HG02973 (cell line): ENCODE results near the gene ARFGEF2.
"Not testable (repeated sequence)": the region's sequence is repeated elsewhere in the genome, so short reads cannot be mapped to it uniquely, and the experiment has no call there.

ENCODE experiments used
- ATAC-seq: cut with Tn5 transposase; IDR thresholded peaks from one replicate; pipeline ENCODE4 v1.9.1; 2021; ENCODE audit warnings: moderate library complexity; ENCODE audit not compliant: unreplicated experiment

The ARFGEF2 gene

DNA sequence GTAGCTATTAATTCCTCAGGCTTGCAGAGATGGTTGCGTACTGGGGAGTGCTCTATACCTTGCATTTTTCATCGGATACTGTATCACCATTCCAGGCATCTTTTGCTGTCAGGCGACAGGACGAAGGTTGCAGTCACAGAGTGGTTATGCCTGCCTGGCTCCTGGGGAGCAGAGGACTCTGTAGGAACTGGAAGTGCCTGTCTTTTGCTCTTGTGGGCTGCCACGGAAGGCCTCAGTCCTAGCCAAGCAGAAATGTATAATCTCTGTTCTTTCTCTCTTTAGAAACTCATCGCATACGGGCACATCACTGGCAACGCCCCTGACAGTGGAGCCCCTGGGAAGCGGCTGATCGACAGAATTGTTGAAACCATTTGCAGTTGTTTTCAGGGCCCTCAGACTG is 29.5 kb downstream of the ARFGEF2 start:
- no peak for ATAC-seq

DNA sequence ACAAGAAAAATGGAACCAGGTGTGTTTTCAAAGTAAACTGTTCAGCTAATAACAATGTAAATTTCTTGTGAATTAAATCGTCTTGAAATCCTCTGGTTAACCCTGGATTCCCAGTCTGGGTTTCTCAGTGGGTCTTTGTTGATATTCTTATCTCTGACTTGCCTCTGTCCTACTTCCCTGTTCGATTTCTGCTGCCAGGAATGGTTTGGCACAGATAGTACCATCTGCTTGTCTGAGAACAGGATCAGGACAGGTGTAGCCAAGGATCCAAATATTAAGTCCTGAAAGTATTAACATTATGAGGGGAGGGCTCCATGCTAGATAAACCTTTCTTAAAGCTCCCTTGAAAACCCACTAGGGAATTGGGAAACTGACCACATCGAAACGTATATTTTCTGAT is 30.1 kb downstream of the ARFGEF2 start:
- ATAC-seq, result no peak

DNA sequence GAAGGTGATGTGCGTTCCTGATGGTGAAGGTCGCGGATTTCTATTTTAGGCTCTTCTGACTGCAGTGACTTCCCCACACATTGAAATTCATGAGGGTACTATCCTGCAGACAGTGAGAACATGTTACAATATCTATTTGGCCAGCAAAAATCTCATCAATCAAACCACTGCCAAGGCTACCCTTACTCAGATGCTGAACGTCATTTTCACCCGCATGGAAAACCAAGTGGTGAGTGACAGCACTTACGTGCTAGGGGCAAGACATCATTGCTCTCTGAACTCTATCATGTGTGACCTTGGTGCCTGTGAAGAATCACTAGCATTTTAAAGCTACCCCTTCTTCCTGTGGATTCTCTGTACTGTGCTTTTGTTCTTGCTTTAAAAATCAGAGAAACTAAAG is 31.1 kb downstream of the ARFGEF2 start:
- no peak for ATAC-seq

DNA sequence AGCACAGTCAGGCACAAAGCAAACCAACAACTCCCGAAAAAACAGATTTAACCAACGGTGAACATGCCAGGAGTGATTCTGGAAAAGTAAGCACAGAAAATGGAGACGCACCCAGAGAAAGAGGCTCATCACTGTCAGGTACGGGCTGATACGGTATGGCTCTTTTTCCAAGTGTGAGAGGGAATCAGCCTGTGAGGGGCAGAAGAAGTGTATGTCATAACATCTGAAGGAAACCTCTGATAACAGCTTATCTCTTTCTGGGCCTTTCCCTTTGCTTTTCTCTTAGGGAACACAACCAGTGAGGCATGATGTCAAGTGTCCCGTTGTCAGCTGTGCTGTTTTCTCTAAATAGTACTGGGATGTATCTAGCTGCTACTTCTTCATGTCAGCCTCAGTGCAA is 32.1 kb downstream of the ARFGEF2 start:
- ATAC-seq, result no peak

DNA sequence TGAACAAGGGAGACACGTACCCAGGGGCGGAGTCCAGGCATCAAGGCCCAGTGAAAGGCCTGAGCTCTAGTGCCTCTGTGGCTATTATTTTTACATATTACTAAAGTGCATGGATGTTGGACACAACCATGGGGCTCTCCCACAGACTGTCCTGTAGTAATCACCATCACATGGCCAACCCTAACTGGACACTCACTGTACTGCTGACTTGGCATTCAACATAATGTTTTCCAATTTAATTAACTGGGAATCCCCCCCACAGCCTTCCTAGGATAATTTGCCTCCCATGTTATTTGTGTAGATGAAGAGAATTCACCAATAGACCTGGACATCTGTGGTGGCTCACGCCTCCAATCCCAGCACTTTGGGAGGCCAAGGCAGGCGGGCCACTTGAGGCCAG is 34.5 kb downstream of the ARFGEF2 start:
- ATAC-seq, result no peak

DNA sequence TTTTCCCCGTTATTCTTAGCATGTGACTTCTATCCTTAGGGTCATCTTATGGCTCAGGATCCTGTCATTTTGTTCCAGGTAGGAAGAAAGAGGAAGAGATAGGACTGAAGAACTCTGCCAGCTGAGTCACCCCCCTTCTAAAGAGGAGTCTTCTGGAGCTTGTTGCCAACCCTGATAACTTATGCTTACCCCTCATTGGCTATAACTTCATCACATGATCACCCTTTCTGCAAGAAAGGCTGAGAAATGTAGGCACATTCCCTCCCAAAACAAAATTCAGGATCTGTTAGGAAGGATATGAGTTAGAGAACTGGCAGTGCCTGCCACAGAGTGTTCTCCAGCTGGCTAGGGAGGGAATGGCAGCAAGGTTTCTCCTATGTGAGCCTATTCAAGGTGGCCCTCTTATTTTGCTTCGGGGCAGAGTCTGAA is 35.6 kb downstream of the ARFGEF2 start:
- no peak for ATAC-seq

DNA sequence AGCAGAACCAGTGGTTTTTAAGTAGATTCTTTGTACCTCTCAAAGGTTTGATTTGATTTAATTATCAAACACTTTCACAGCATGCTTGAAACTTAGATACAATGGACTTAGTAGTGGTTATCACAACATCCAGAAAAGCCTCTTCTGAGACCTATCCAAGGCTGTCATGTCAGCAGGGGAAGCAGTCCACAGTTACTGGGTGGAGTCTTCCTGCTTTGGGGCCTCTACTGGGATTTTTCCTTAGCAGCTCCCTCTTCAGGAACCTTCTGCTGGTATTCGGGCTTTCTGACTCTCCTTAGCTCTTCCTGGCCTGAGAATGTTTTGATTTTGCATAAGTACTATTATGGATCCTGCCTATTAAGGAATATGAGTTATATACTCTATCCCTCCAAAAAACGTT is 36.0 kb downstream of the ARFGEF2 start:
- ATAC-seq, result no peak

DNA sequence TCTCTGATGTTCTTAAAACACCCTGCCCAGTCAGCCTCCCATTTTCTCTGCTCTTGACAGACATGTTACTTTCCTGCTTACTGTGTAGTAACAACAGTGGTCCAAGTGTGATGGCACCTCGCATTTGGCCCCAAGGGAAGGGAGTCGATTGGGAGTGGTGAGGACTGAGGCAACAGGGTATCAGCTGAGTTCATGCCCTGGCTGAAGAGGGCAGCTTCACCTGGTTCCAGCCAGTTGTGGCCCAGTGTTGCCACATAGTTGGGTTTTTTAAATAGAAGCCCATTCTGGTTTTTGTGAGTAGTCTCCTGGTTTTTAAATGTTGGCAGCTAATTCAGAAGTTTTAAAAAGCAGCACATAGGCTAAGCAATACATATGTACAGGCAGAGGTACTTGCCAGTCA is 37.2 kb downstream of the ARFGEF2 start:
- ATAC-seq, result no peak

DNA sequence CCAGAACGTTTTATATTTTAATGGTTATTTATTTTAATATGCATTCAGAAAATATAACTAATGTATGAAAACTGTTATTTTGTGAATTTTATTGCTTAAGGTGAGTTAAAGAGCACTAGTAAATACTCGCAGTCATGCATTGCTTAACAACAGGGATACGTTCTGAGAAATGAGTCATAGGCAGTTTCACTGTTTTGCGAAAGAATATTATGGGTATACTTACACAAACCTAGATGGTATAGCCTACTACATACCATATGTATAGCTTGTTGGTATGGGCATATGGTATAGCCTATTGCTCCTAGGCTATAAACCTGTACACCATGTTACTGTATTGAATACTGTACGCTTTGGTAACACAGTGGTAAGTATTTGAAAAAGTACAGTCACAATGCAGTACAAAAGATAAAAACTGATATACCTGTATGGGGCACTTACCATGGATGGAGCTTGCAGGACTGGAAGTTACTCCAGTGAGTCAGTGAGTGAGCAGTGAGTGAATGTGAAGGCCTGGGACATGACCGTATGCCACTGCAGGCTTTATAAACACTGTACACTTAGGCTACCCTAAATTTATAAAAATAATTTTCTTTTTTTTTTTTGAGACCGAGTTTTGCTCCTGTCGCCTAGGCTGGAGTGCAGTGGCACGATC is 38.5 kb downstream of the ARFGEF2 start:
- no peak for ATAC-seq

DNA sequence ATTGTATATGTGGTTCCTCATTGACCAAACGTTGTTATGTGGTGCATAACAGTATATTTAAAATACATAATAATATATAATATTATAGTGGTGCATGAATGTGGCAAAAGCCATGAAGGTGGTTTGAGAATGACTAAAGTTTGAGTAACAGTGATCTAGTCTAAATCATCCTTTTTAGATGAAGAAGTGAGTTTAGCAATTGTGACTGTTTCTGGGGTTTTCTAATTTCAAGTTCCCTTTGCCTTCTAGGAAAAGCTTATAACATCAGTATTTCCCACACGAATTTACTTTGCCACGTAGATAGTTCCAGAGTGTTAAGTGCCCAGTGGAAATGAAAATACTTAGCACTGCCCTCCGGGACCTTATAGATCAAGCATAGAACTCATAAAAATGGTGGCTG is 40.9 kb downstream of the ARFGEF2 start:
- ATAC-seq, result no peak

DNA sequence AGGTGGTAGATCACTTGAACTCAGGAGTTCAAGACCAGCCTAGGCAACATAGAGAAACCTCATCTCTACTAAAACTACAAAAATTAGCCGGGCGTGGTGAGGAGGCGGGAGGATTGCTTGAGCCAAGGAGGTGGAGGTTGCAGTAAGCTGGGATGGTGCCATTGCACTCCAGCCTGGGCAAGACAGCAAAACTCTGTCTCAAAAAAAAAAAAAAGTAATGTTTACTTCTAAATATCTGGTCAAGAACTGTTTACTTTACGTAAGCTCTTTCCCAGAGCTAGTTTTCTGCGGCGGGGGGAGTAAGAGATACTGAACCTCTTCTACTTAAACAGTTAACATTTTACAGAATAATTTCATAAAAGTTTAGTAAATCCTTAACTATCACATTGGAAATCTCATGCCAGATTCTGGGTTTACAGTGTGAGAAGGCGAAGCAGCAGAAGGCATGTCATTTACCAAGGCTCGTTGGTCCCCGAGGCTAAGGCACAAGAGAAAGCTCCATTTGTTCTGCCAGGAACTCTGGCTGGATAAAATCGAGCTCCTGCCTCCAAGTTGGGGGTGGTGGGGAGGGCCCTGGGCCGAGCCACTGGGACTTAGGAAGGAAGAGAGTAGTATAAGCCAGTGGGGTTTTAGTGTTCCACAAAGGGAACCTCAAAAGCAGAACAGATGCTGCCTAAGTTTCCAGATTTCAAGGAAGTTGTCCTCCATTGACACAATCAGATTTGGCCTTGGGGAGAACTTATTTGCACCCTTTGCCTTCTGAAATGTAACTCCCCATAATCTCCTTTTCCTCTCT is 41.7 kb downstream of the ARFGEF2 start:
- no peak for ATAC-seq

DNA sequence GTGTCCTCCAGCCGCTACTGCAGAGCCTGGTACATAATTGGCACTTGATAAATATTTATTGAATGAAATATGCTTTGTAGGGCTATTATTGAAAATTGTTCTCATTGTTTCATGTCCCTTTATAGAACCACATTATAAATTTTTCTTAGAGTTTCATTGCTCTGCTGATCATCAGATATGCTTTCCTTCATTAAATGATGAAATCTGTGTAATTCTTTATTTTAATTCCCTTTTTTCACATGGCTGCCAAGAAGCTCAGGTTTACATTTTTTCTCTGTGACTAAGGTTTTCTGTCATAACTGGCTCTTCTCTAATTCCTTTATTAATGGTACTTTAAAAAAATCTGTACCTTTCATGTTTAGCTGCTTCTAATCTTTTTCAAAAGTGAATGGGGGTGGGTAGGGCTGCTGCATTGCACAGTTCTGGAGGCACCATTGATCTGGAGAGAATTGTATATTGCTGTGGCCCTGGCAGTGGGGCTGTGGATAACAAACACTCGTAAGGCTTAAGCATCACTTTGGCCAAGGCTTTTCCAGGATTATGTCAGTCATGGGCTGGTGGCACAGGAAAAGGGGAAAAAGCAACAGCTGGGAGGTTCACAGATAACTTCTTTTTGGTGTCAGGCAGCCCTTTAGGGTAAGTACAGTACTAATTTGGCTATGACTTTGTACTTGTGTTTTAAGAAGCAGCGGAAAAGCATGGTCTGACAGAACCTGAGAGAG is 43.8 kb downstream of the ARFGEF2 start:
- ATAC-seq, result no peak

DNA sequence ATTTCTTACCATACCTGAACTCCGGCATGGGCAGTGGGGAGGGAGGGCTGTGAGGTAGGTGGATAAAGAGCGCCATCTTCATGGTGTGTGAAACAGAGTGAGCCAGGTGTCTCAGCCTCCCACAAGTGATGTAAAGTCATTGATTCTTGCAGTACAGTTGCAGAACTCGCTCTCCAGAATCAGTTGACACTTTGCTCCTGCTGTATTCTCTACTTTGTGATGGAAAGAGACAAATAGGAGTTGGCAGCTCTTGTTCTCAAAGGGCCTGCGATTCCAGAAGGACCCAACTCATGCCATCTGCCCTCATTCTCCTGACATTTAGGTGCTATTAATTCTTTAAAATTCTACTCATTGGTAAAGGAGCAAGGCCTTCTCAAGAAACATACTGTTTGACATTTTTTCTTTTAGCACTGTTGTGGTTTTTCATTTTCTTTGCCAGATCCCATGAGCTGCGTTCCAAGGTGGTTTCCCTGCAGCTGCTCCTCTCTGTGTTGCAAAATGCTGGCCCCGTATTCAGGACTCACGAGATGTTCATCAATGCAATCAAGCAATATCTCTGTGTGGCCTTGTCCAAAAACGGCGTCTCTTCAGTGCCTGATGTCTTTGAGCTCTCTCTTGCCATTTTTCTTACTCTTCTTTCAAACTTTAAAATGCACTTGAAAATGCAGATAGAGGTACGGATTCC is 49.3 kb downstream of the ARFGEF2 start:
- no peak for ATAC-seq

DNA sequence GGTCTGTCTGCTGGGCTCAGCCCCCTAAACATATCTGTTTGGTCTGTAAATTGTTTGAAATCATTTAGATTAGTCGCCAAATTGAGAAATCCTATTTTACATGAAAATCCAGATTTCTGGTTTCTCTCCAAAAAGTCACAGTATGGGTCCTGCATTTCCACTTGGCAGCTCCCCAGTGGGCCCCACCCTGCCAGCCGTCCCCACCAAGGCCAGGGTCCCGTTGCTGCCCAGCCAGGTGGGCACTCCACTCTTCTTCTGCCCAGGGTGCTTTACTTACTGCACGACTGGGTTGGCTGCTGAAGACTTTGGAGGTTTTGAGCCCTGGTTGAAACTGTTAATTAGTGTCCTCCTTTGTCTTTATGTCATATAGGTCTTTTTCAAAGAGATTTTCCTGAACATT is 50.4 kb downstream of the ARFGEF2 start:
- no peak for ATAC-seq

DNA sequence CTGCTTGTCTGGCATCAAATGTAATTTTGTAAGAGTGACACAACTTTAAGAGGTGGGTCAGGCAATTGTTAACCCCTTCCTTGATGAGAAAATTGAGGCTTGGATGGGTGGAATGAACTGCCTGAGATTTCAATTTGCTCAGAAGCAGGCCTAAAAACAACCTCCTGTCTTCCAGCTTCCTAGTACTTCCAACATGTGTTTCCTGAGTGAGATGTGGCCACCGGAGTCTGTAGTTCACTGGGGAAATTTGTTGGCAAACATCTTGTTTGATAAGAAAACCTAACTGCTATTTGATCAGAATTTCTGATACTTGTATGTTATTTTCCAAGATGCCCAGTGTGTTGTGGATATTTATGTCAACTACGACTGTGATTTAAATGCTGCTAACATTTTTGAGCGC is 51.3 kb downstream of the ARFGEF2 start:
- ATAC-seq, result no peak

DNA sequence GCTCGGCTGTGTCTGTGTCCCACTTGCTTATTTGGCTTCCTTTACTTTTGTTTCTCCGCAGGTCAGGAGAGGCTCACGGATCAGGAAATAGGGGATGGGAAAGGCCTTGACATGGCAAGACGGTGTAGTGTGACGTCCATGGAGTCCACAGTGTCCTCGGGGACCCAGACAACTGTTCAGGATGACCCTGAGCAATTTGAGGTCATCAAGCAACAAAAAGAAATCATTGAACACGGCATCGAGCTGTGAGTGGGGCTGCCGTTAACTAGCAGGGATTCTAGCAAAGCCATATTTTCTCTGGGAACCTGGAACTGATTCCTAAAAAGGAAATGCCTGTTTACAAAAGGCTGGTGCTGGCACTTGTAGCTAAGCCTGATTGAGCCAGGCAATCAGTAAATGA is 54.4 kb downstream of the ARFGEF2 start:
- no peak for ATAC-seq

DNA sequence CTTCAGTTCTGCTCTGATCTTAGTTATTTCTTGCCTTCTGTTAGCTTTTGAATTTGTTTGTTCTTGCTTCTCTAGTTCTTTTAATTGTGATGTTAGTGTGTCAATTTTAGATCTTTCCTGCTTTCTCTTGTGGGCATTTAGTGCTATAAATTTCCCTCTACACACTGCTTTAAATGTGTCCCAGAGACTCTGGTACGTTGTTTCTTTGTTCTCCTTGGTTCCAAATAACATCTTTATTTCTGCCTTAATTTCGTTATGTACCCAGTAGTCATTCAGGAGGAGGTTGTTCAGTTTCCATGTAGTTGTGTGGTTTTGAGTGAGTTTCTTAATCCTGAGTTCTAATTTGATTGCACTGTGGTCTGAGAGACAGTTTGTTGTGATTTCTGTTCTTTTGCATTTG is 58.5 kb downstream of the ARFGEF2 start:
- not testable (repeated sequence) for ATAC-seq

DNA sequence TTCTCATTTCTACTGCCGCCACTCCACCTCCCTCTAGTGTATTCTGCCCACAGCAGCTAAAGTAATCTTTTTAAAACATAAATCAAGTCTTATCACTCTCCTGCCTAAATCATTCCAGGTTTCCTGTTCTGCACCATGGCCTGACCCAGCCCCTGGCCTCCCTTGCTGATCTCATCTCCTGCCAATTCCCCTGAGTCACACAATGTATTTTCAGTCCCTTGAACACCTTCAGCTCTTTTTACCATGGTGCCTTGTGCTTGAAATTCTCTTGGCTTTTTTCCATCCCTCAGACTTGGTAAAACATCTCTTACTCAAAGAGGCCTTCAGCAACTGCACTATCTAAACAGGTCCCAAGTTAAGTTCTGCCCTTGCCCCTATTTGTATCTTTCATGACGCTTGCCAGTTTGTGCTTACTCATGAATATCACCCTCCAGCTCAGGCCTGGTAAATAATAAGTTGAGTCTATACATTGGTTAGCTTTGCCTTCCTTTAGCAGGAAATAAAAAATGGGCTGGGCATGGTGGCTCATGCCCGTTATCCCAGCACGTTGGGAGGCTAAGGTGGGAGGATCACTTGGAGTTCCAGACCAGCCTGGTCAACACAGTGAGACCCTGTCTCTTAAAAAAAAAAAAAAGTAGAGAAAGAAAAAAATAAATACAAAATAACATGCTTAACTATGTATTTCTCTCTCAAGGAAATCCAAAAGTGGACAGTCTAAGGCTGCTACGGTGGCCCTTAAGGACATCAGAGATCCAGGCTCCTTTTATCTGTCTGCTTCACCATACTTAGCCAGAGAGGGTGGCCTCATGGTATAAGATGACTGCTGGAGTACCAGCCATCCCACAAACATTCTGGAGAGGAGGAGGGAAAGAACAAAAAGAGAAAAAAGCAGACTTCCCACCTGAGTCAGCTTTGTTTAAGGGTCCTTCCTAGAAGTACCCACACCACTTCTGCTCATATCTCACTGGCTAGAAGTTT is 62.2 kb downstream of the ARFGEF2 start:
- no peak for ATAC-seq

DNA sequence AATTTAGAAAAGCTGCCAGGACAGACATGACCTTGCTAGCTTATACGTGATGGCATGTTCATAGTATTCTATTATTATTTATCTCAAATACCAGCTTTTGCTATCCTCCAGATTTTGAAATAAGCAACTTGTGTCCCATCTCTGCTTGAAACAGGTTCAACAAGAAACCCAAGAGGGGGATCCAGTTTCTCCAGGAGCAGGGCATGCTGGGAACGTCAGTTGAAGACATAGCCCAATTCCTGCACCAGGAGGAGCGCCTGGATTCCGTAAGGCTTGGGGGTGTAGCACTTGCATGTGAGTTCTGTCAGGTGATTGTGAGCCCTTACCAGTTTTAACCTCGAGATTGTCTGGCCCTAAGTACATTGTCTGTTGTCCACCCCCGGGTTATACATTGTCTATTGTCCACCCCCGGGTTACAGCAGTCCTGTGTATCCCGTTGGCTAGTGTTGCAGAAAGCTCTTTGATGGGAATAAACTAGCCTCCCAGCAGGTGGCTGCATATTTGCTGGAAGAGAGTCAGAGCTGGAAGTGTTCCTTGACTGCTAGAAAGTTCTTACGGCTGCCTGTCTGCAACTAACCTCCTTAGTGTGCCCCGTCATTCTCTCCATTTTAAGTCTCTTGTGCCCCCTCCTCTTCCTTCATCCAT is 63.2 kb downstream of the ARFGEF2 start:
- no peak for ATAC-seq

DNA sequence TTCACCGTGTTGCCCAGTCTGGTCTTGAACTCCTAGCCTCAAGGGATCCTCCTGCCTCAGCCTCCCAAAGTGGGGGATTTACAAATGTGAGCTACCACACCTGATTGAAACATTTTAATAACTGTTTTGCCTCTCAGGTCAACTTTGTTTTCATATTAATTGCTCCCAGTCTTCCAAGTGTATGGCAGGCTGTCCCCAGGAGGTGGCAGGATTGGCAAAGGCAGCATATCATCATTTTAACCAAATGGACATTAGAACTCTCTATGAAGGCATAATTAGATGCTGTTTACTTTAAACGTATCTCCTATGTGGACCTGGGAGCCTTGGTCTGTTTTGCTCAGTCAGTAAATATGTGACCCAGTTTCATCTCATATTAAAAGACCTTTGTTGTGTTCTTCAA is 65.4 kb downstream of the ARFGEF2 start:
- no peak for ATAC-seq
